A549 (cell line): Measurements from ENCODE around the gene EHD2. TPM values are rescaled to one million over a fixed set of nuclear protein-coding genes. Genes with fewer than 3 reads are reported as not detected.

Source experiments
- ATAC-seq, 2 experiments: fragments of 200-7000 bp in 1 of 2; fragments of >200 bp in 1 of 2; cut with Nextera tagmentation in 1 of 2; cut with Tn5 transposase in 1 of 2; 3 replicates each; pipeline versions ENCODE4 v1.8.0 to v1.9.1; 2018 to 2020; ENCODE audit warnings: mild to moderate bottlenecking in 1 of 2, moderate library complexity in 1 of 2
- CTCF ChIA-PET: fragments of 300-600 bp; sonication (Branson Sonifier 250); formaldehyde crosslinking; extraction: SDS; loops from one replicate; lab custom pipeline; 2021; ENCODE audit warnings: antibody characterized with exemption, inconsistent platforms; lab: Yijun Ruan, JAX
- POLR2A ChIA-PET: fragments of 350-600 bp; formaldehyde crosslinking; extraction: SDS; loops from one replicate; lab custom pipeline; 2021; ENCODE audit warnings: antibody characterized with exemption, inconsistent platforms; lab: Yijun Ruan, JAX
- DNase-seq, 2 experiments: peaks; one replicate each; pipeline versions ENCODE4 v3.0.0 to v3.0.0-alpha.2; 2011 to 2016; ENCODE audit warnings: low read depth in 1 of 2, low spot score in 1 of 2
- FAIRE-seq: peaks from 2 replicates; lab custom pipeline; 2011; peaks lifted over from hg19 to GRCh38; lab: Jason Lieb, UNC
- H3K27ac ChIP-seq, 2 experiments: fragments of >200 bp; sonication (Bioruptor Twin); formaldehyde crosslinking; 3 replicates each; pipeline ENCODE4 v1.5.1; 2016 to 2017
- H3K4me1 ChIP-seq: fragments of >200 bp; sonication (Bioruptor Twin); formaldehyde crosslinking; 3 replicates; pipeline ENCODE4 v1.6.1; 2016
- H3K4me2 ChIP-seq: fragments of >200 bp; sonication (Bioruptor Twin); formaldehyde crosslinking; 3 replicates; pipeline ENCODE4 v1.6.1; 2016
- H3K4me3 ChIP-seq: fragments of >200 bp; sonication (Bioruptor Twin); formaldehyde crosslinking; 3 replicates; pipeline ENCODE4 v1.5.1; 2016
- H3K9me3 ChIP-seq: fragments of >200 bp; sonication (Bioruptor Twin); formaldehyde crosslinking; 3 replicates; pipeline ENCODE4 v1.6.1; 2016
- CHD2 ChIP-seq: fragments of 150-350 bp; IDR thresholded peaks from 2 replicates; pipeline ENCODE4 v1.6.1; 2014; ENCODE audit warnings: low read length; ENCODE audit not compliant: partially characterized antibody
- EHF ChIP-seq: fragments of 250-450 bp; sonication (Bioruptor Pico); IDR thresholded peaks from 2 replicates; pipeline ENCODE4 v1.5.0; 2020; ENCODE audit warnings: mild to moderate bottlenecking
- EP300 ChIP-seq, 2 experiments: fragments of >200 bp; sonication (Bioruptor Twin); formaldehyde crosslinking; IDR thresholded peaks; 2 replicates in 1 of 2; 3 replicates in 1 of 2; pipeline ENCODE4 v1.6.1; 2016 to 2017
- HDAC2 ChIP-seq: fragments of 200-600 bp; sonication (generic); IDR thresholded peaks from 2 replicates; pipeline ENCODE4 v1.6.1; 2016
- HOXA7 ChIP-seq: fragments of 250-450 bp; sonication (Bioruptor Pico); IDR thresholded peaks from 2 replicates; pipeline ENCODE4 v1.5.0; 2020; ENCODE audit warnings: mild to moderate bottlenecking, moderate library complexity
- JUN ChIP-seq, 2 experiments: fragments of >200 bp; sonication (Bioruptor Twin); formaldehyde crosslinking; IDR thresholded peaks; 2 replicates in 1 of 2; 3 replicates in 1 of 2; pipeline ENCODE4 v1.6.1; 2016 to 2017
- MAZ ChIP-seq: fragments of 150-350 bp; IDR thresholded peaks from 2 replicates; pipeline ENCODE4 v1.6.1; 2014; ENCODE audit warnings: antibody characterized with exemption, low read depth, low read length, borderline replicate concordance
- NFE2L2 ChIP-seq: fragments of 150-350 bp; conservative IDR thresholded peaks from 2 replicates; pipeline ENCODE4 v1.6.1; 2014; ENCODE audit warnings: low read length
- NPAS2 ChIP-seq: fragments of 250-450 bp; sonication (Bioruptor Pico); IDR thresholded peaks from 2 replicates; pipeline ENCODE4 v1.8.0; 2022; ENCODE audit warnings: mild to moderate bottlenecking, moderate library complexity, borderline replicate concordance
- POLR2A ChIP-seq: IDR thresholded peaks from 2 replicates; pipeline ENCODE4 v1.6.1; 2012; ENCODE audit warnings: mild to moderate bottlenecking, low read length
- POLR2AphosphoS2 ChIP-seq: conservative IDR thresholded peaks from 2 replicates; pipeline ENCODE4 v1.6.1; 2012; ENCODE audit warnings: low read length, improper control_type of control experiment, inconsistent platforms
- RAD21 ChIP-seq, 2 experiments: fragments of >200 bp in 1 of 2; sonication (Bioruptor Twin) in 1 of 2; formaldehyde crosslinking in 1 of 2; IDR thresholded peaks in 1 of 2; conservative IDR thresholded peaks in 1 of 2; 2 replicates in 1 of 2; 3 replicates in 1 of 2; pipeline ENCODE4 v1.6.1; 2012 to 2018; ENCODE audit warnings: inconsistent platforms in 1 of 2
- RCOR1 ChIP-seq: fragments of 150-350 bp; IDR thresholded peaks from 2 replicates; pipeline ENCODE4 v1.6.1; 2014; ENCODE audit warnings: antibody characterized with exemption, low read length, low read depth
- RFX5 ChIP-seq: fragments of 450-650 bp; IDR thresholded peaks from 2 replicates; pipeline ENCODE4 v1.7.1; 2014; ENCODE audit warnings: antibody characterized with exemption, mild to moderate bottlenecking, moderate library complexity
- RNF2 ChIP-seq: fragments of 200-600 bp; sonication (generic); IDR thresholded peaks from 2 replicates; pipeline ENCODE4 v1.6.1; 2016; ENCODE audit warnings: low read depth, mild to moderate bottlenecking, antibody characterized with exemption, moderate library complexity, borderline replicate concordance
- SREBF2 ChIP-seq: fragments of 450-650 bp; IDR thresholded peaks from 2 replicates; pipeline ENCODE4 v1.6.1; 2014; ENCODE audit warnings: mild to moderate bottlenecking, moderate library complexity
- ZC3H11A ChIP-seq: fragments of 450-650 bp; IDR thresholded peaks from 2 replicates; pipeline ENCODE4 v1.6.1; 2014; ENCODE audit warnings: antibody characterized with exemption, mild to moderate bottlenecking
- ZSCAN20 ChIP-seq: fragments of 250-450 bp; sonication (Bioruptor Pico); IDR thresholded peaks from 2 replicates; pipeline ENCODE4 v1.8.0; 2022; ENCODE audit warnings: mild to moderate bottlenecking, moderate library complexity
- WGBS: methylation state at CpG from one replicate; pipeline ENCODE4 v1.1.6; 2017; ENCODE audit errors: missing lambda C conversion rate; 5-methylcytosine and 5-hydroxymethylcytosine counted together
- polyA plus RNA-seq, 4 experiments: library from polyadenylated mRNA; depleted of rRNA in 3 of 4; stranded (reverse); fragments of >200 nt; fragmentation: RNase III in 1 of 4; extraction: RNeasy Plus Mini Kit Qiagen cat#74134 plus additional on column Dnase treatment in 1 of 4; gene quantifications; 2 replicates in 3 of 4; 3 replicates in 1 of 4; pipeline ENCODE4 v1.2.3, GENCODE V29; 2011 to 2017
- TF ChIP-seq, protein P1 (sequence below): fragments of 200-600 bp; sonication (generic); IDR thresholded peaks from 2 replicates; pipeline ENCODE4 v1.6.1; 2016; ENCODE audit warnings: antibody characterized with exemption, mild to moderate bottlenecking, moderate library complexity

Gene EHD2
- polyA plus RNA-seq, 2 of the 4 experiments (the other 2 are of a cell fraction) = 32.3 to 105 TPM

DNA sequence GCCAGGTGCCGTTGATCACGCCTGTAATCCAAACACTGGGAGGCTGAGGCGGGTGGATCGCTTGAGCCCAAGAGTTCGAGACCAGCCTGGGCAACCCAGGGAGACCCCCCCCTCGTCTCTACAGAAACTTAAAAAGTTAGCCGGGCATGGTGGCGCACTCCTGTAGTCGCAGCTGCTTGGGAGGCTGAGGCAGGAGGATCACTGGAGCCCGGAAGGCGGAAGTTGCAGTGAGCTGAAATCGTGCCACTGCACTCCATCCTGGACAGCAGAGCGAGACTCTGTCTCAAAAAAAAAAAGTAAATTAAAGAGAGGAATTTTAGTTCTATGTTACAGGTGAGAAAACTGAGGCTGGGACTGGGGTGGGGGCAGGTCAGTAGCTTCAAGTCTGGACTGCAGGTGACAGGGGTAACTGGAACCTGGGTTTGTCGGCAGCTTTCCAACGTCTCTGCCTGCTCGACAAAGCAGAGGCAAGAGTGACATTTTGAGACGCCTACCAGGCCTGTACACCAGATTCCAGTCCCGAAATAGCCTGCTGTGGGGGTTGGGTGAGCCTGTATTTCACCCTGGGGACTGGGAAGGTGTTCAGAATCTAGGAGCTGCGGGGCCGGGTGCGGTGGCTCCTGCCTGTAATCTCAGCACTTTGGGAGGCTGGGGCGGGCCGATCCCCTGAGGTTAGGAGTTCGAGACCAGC, 66.4 kb downstream of the EHD2 start:
- DNase-seq = no peak
- ChIA-PET CTCF (interaction anchor here (0.6 to 4.6 kb wide), 7 partner anchors 12 to 73 kb away, joined by 3 to 41 read pairs (median 8); partner anchors contain the start of gene EHD2), POLR2A (no interaction called here)
- peak overlapping the region; percentile 90 to 94 for H3K27ac ChIP-seq
- ATAC-seq = no peak
- no peak for FAIRE-seq
- peaks cover 16% of the 10 kb centered on the region for H3K4me1 ChIP-seq
- 82% methylated on average over 24 of the region's 24 CpGs for WGBS
- no peak for TF ChIP-seq HOXA7
- no peak for TF ChIP-seq NPAS2 (CRISPR knock-in tag)
- TF ChIP-seq RFX5 = no peak
- TF ChIP-seq POLR2AphosphoS2 = no peak
- TF ChIP-seq ZC3H11A = no peak
- TF ChIP-seq JUN (IDR thresholded peaks at IDR 0.05) = no peak
- no peak for TF ChIP-seq SREBF2
- TF ChIP-seq, protein P1, sequence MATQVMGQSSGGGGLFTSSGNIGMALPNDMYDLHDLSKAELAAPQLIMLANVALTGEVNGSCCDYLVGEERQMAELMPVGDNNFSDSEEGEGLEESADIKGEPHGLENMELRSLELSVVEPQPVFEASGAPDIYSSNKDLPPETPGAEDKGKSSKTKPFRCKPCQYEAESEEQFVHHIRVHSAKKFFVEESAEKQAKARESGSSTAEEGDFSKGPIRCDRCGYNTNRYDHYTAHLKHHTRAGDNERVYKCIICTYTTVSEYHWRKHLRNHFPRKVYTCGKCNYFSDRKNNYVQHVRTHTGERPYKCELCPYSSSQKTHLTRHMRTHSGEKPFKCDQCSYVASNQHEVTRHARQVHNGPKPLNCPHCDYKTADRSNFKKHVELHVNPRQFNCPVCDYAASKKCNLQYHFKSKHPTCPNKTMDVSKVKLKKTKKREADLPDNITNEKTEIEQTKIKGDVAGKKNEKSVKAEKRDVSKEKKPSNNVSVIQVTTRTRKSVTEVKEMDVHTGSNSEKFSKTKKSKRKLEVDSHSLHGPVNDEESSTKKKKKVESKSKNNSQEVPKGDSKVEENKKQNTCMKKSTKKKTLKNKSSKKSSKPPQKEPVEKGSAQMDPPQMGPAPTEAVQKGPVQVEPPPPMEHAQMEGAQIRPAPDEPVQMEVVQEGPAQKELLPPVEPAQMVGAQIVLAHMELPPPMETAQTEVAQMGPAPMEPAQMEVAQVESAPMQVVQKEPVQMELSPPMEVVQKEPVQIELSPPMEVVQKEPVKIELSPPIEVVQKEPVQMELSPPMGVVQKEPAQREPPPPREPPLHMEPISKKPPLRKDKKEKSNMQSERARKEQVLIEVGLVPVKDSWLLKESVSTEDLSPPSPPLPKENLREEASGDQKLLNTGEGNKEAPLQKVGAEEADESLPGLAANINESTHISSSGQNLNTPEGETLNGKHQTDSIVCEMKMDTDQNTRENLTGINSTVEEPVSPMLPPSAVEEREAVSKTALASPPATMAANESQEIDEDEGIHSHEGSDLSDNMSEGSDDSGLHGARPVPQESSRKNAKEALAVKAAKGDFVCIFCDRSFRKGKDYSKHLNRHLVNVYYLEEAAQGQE = no peak
- no peak for TF ChIP-seq POLR2A
- TF ChIP-seq CHD2 = no peak
- TF ChIP-seq RAD21 (conservative IDR thresholded peaks at IDR 0.05 in 1 of 2, IDR thresholded peaks at IDR 0.05 in 1 of 2) = no peak
- no peak for TF ChIP-seq ZSCAN20 (CRISPR knock-in tag)
- TF ChIP-seq RCOR1 = no peak
- no peak for TF ChIP-seq HDAC2
- TF ChIP-seq RNF2 = no peak
- no peak for TF ChIP-seq MAZ
- no peak for TF ChIP-seq EHF
- no peak for TF ChIP-seq NFE2L2
- H3K4me3 ChIP-seq = peak overlapping the region; percentile 79
- H3K9me3 ChIP-seq = no peaks in the 10 kb centered on the region
- peak overlapping the region; percentile 90 for H3K4me2 ChIP-seq

DNA sequence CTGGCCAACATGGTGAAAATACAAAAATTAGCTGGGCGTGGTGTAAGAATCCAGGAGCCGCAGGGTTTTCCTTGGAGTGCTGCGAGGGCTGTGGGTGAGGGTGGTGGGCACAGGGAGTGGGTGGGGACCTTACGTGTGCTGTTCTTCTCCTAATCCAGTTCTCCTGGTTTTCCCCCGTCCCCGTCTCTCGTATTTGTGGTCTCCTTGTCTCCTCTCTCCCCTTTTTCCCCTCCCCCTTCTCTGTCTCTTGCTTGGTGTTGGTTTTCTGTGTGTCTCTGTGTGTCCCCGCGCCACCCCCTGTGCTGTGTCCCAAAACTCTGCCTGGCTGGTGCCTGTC, 67.0 kb downstream of the EHD2 start:
- DNase-seq = no peak
- Histone ChIP-seq H3K27ac (peak overlapping the region in 1 of 2 experiments; percentile 94; a peak in 1 of 6 replicates), H3K4me2 (peak overlapping the region; percentile 90), H3K4me1 (peaks cover 16% of the 10 kb centered on the region), H3K4me3 (no peak overlapping the region), H3K9me3 (no peaks in the 10 kb centered on the region)
- 95% methylated on average over 9 of the region's 9 CpGs for WGBS
- FAIRE-seq = no peak
- no peak for ATAC-seq
- POLR2A ChIA-PET = no interaction called here
- CTCF ChIA-PET = interaction anchor here (0.6 to 4.6 kb wide), 8 partner anchors 11 to 81 kb away, joined by 3 to 41 read pairs (median 6); partner anchors contain the start of gene EHD2
- TF ChIP-seq RFX5 = no peak
- no peak for TF ChIP-seq CHD2

DNA sequence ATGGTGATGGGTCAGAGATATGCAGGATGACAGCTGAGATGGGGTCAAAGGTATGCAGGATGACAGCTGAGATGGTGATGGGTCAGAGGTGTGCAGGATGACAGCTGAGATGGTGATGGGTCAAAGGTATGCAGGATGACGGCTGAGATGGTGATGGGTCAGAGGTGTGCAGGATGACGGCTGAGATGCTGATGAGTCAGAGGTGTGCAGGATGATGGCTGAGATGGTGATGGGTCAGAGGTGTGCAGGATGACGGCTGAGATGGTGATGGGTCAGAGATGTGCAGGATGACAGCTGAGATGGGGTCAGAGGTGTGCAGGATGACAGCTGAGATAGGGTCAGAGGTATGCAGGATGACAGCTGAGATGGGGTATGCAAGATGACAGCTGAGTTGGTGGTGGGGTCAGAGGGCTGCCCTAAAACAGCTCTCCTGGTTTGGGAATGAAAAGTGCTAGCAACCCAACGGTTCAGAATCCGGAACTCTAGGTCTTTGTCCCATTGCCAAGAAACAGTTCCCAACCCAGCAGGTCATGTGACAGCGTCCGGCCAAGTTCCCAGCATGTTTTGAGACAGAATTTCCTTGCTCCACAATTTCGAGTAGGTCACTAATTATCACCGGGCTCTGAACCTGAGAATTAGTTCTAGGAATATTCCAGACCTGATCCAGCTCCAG, 68.5 kb downstream of the EHD2 start:
- WGBS = 84% methylated on average over 9 of the region's 9 CpGs
- H3K9me3 ChIP-seq = no peaks in the 10 kb centered on the region
- DNase-seq (no peak), ATAC-seq (no peak), FAIRE-seq (no peak)
- no peak overlapping the region for H3K4me2 ChIP-seq
- H3K4me1 ChIP-seq = peaks cover 16% of the 10 kb centered on the region
- ChIA-PET POLR2A (interaction anchor here (0.6 kb wide), 1 partner anchor 555 kb away, joined by 3 read pairs; no protein-coding TSS in a partner anchor), CTCF (interaction anchor here (0.6 to 4.6 kb wide), 10 partner anchors 9 to 486 kb away, joined by 3 to 41 read pairs (median 5); partner anchors contain the start of gene EHD2)
- H3K4me3 ChIP-seq = no peak overlapping the region
- no peak for TF ChIP-seq EP300 (IDR thresholded peaks at IDR 0.05)
- TF ChIP-seq, all 56 proteins: peak for 0
- no peak overlapping the region for H3K27ac ChIP-seq
